HepG2 (cell line): ENCODE results near the gene SELENOT.

Source experiments
- ATF2 ChIP-seq: sonication (generic); formaldehyde crosslinking; IDR thresholded peaks from 2 replicates; pipeline ENCODE4 v1.4.0; 2020; ENCODE audit warnings: missing genetic modification reagents
- POLR2A ChIP-seq, 2 experiments: IDR thresholded peaks; 2 replicates each; pipeline ENCODE4 v1.6.1; 2011; ENCODE audit warnings: low read depth in 2 of 2, low read length in 2 of 2, mild to moderate bottlenecking in 1 of 2, moderate library complexity in 1 of 2; ENCODE audit not compliant: insufficient read depth in 1 of 2
- RBM22 ChIP-seq: fragments of 200-400 bp; formaldehyde crosslinking; optimal IDR thresholded peaks from 2 replicates; pipeline ENCODE3; 2017; ENCODE audit warnings: mild to moderate bottlenecking, low read length, moderate library complexity
- SALL2 ChIP-seq: sonication (generic); formaldehyde crosslinking; IDR thresholded peaks from 2 replicates; pipeline ENCODE4 v1.8.1; 2023; ENCODE audit warnings: mild to moderate bottlenecking, missing genetic modification reagents, inconsistent platforms
- ZBTB3 ChIP-seq: sonication (generic); formaldehyde crosslinking; IDR thresholded peaks from 2 replicates; pipeline ENCODE4 v1.4.0; 2020; ENCODE audit warnings: low read depth, mild to moderate bottlenecking, moderate library complexity, missing genetic modification reagents, borderline replicate concordance
- ZNF274 ChIP-seq: sonication (generic); formaldehyde crosslinking; IDR thresholded peaks from 2 replicates; pipeline ENCODE4 v1.5.1; 2020; ENCODE audit warnings: mild to moderate bottlenecking, missing genetic modification reagents
- ZNF644 ChIP-seq: IDR thresholded peaks from 2 replicates; pipeline ENCODE4 v1.6.1; 2016; ENCODE audit warnings: low read depth
- ZNF780A ChIP-seq: sonication (generic); formaldehyde crosslinking; IDR thresholded peaks from 2 replicates; pipeline ENCODE4 v1.8.0; 2022; ENCODE audit warnings: mild to moderate bottlenecking, missing genetic modification reagents, moderate library complexity
- TF ChIP-seq, protein P1 (sequence below): sonication (generic); formaldehyde crosslinking; IDR thresholded peaks from 2 replicates; pipeline ENCODE4 v1.5.0; 2020; ENCODE audit warnings: mild to moderate bottlenecking, missing genetic modification reagents, moderate library complexity
- TF ChIP-seq, protein P2 (sequence below): sonication (generic); formaldehyde crosslinking; IDR thresholded peaks from 2 replicates; pipeline ENCODE4 v1.4.0; 2020; ENCODE audit warnings: mild to moderate bottlenecking, missing genetic modification reagents

- no peak for TF ChIP-seq ATF2 (CRISPR knock-in tag)
- no peak for TF ChIP-seq ZBTB3
- TF ChIP-seq RBM22 = no peak
- TF ChIP-seq, protein P1, sequence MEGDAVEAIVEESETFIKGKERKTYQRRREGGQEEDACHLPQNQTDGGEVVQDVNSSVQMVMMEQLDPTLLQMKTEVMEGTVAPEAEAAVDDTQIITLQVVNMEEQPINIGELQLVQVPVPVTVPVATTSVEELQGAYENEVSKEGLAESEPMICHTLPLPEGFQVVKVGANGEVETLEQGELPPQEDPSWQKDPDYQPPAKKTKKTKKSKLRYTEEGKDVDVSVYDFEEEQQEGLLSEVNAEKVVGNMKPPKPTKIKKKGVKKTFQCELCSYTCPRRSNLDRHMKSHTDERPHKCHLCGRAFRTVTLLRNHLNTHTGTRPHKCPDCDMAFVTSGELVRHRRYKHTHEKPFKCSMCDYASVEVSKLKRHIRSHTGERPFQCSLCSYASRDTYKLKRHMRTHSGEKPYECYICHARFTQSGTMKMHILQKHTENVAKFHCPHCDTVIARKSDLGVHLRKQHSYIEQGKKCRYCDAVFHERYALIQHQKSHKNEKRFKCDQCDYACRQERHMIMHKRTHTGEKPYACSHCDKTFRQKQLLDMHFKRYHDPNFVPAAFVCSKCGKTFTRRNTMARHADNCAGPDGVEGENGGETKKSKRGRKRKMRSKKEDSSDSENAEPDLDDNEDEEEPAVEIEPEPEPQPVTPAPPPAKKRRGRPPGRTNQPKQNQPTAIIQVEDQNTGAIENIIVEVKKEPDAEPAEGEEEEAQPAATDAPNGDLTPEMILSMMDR (CRISPR knock-in tag) = no peak
- TF ChIP-seq ZNF780A (CRISPR knock-in tag) = no peak
- TF ChIP-seq, protein P2, sequence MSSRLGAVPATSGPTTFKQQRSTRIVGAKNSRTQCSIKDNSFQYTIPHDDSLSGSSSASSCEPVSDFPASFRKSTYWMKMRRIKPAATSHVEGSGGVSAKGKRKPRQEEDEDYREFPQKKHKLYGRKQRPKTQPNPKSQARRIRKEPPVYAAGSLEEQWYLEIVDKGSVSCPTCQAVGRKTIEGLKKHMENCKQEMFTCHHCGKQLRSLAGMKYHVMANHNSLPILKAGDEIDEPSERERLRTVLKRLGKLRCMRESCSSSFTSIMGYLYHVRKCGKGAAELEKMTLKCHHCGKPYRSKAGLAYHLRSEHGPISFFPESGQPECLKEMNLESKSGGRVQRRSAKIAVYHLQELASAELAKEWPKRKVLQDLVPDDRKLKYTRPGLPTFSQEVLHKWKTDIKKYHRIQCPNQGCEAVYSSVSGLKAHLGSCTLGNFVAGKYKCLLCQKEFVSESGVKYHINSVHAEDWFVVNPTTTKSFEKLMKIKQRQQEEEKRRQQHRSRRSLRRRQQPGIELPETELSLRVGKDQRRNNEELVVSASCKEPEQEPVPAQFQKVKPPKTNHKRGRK = no peak
- no peak for TF ChIP-seq POLR2A (IDR thresholded peaks at IDR 0.05; ENCODE audit: insufficient read depth in 1 of 2, low read depth in 2 of 2, low read length in 2 of 2)
- TF ChIP-seq SALL2 = no peak
- no peak for TF ChIP-seq ZNF274 (CRISPR knock-in tag)
- no peak for TF ChIP-seq ZNF644 (CRISPR knock-in tag)
Measured at GRCh38 chr3:150607267-150608065, 4.3 kb downstream of the SELENOT start.
